GM12801 (cell line): Measurements from ENCODE around the gene GJB2.

ENCODE experiments used
- CTCF ChIP-seq: IDR thresholded peaks from one replicate; pipeline ENCODE4 v1.5.1; 2011; ENCODE audit warnings: control low read depth; ENCODE audit not compliant: insufficient read length; ENCODE audit errors: extremely low read depth

Gene GJB2

GRCh38 chr13:20227288-20227687 lies 34.5 kb upstream of the GJB2 start:
- TF ChIP-seq CTCF = no peak

GRCh38 chr13:20222553-20222952 lies 29.8 kb upstream of the GJB2 start:
- TF ChIP-seq CTCF = no peak

- TF ChIP-seq CTCF = no peak
These were observed 29.0 kb upstream of the GJB2 start for GRCh38 chr13:20221772-20222171.

- TF ChIP-seq CTCF = no peak
These were observed 26.8 kb upstream of the GJB2 start for GRCh38 chr13:20219577-20219976.

- TF ChIP-seq CTCF = no peak
These were observed 24.4 kb upstream of the GJB2 start for GRCh38 chr13:20217168-20217567.

GRCh38 chr13:20209948-20210347 lies 17.2 kb upstream of the GJB2 start:
- TF ChIP-seq CTCF = no peak

GRCh38 chr13:20206698-20207235 lies 14.0 kb upstream of the GJB2 start:
- TF ChIP-seq CTCF = no peak
